WTC11 (cell line): ENCODE results near the gene AGL. TPM values are rescaled to one million over a fixed set of nuclear protein-coding genes. Genes with fewer than 3 reads are reported as not detected.

Experiments
- ATAC-seq: fragments of 200-7000 bp; cut with Tn5 transposase; 2 replicates; pipeline ENCODE4 v1.10.0; 2021; ENCODE audit warnings: mild to moderate bottlenecking, moderate library complexity
- CTCF ChIA-PET: fragments of 300-600 bp; sonication (Branson Sonifier 250); formaldehyde crosslinking; loops from one replicate; lab custom pipeline; 2021; ENCODE audit warnings: antibody characterized with exemption; lab: Charles Lee
- POLR2A ChIA-PET: fragments of 350-600 bp; sonication (Branson Sonifier 250); formaldehyde crosslinking; loops from one replicate; lab custom pipeline; 2021; ENCODE audit warnings: antibody characterized with exemption; lab: Charles Lee
- DNase-seq: peaks from one replicate; pipeline ENCODE4 v3.0.0; 2021; ENCODE audit warnings: low spot score
- H3K27ac Mint-ChIP-seq: 2 replicates; pipeline ENCODE4 v1.8.0; 2021; ENCODE audit warnings: mixed read lengths
- H3K27me3 Mint-ChIP-seq: 2 replicates; pipeline ENCODE4 v1.8.0; 2021; ENCODE audit warnings: low read depth, mild to moderate bottlenecking, moderate library complexity, mixed read lengths
- H3K36me3 Mint-ChIP-seq: 2 replicates; pipeline ENCODE4 v1.8.0; 2021; ENCODE audit warnings: mixed read lengths
- H3K4me1 Mint-ChIP-seq: 2 replicates; pipeline ENCODE4 v1.8.0; 2022; ENCODE audit warnings: mixed read lengths
- H3K4me3 Mint-ChIP-seq: 2 replicates; pipeline ENCODE4 v1.8.0; 2021; ENCODE audit warnings: mild to moderate bottlenecking, moderate library complexity, mixed read lengths
- H3K9me3 Mint-ChIP-seq: 2 replicates; pipeline ENCODE4 v1.8.0; 2021; ENCODE audit warnings: mixed read lengths
- AR ChIP-seq: fragments of 250-450 bp; sonication (Bioruptor Pico); IDR thresholded peaks from 2 replicates; pipeline ENCODE4 v1.9.0; 2021; ENCODE audit warnings: mild to moderate bottlenecking
- EMX1 ChIP-seq: fragments of 250-450 bp; sonication (Bioruptor Pico); IDR thresholded peaks from 2 replicates; pipeline ENCODE4 v1.8.0; 2021; ENCODE audit warnings: mild to moderate bottlenecking
- ETV6 ChIP-seq: sonication (generic); formaldehyde crosslinking; IDR thresholded peaks from 2 replicates; pipeline ENCODE4 v1.8.1; 2022; ENCODE audit warnings: mild to moderate bottlenecking, missing genetic modification reagents
- FOXJ3 ChIP-seq: sonication (generic); formaldehyde crosslinking; IDR thresholded peaks from 2 replicates; pipeline ENCODE4 v1.9.0; 2021; ENCODE audit warnings: missing genetic modification reagents, mild to moderate bottlenecking, borderline replicate concordance
- GABPB1 ChIP-seq: sonication (generic); formaldehyde crosslinking; IDR thresholded peaks from 2 replicates; pipeline ENCODE4 v1.8.1; 2023; ENCODE audit warnings: mild to moderate bottlenecking, missing genetic modification reagents
- HMGA2 ChIP-seq: fragments of 250-450 bp; sonication (Bioruptor Pico); IDR thresholded peaks from 2 replicates; pipeline ENCODE4 v1.4.0; 2021; ENCODE audit warnings: mild to moderate bottlenecking, moderate library complexity
- IRF1 ChIP-seq: sonication (generic); formaldehyde crosslinking; IDR thresholded peaks from 2 replicates; pipeline ENCODE4 v1.8.0; 2023; ENCODE audit warnings: missing genetic modification reagents
- JUN ChIP-seq: sonication (generic); formaldehyde crosslinking; IDR thresholded peaks from 2 replicates; pipeline ENCODE4 v1.8.0; 2023; ENCODE audit warnings: mild to moderate bottlenecking, missing genetic modification reagents
- MLX ChIP-seq: sonication (generic); formaldehyde crosslinking; IDR thresholded peaks from 2 replicates; pipeline ENCODE4 v1.8.1; 2023; ENCODE audit warnings: mild to moderate bottlenecking, missing genetic modification reagents, moderate library complexity
- MXD4 ChIP-seq: fragments of 250-450 bp; sonication (Bioruptor Pico); IDR thresholded peaks from 2 replicates; pipeline ENCODE4 v1.8.0; 2021; ENCODE audit warnings: mild to moderate bottlenecking, moderate library complexity, borderline replicate concordance
- NFATC4 ChIP-seq: fragments of 250-450 bp; sonication (Bioruptor Pico); IDR thresholded peaks from 2 replicates; pipeline ENCODE4 v1.9.0; 2021; ENCODE audit warnings: mild to moderate bottlenecking
- NR3C1 ChIP-seq: sonication (generic); formaldehyde crosslinking; conservative IDR thresholded peaks from 2 replicates; pipeline ENCODE4 v1.8.1; 2023; ENCODE audit warnings: low read depth, mild to moderate bottlenecking, missing genetic modification reagents
- OVOL2 ChIP-seq: fragments of 250-450 bp; sonication (Bioruptor Pico); IDR thresholded peaks from 2 replicates; pipeline ENCODE4 v1.9.0; 2021; ENCODE audit warnings: mild to moderate bottlenecking, borderline replicate concordance
- PRDM15 ChIP-seq: sonication (generic); formaldehyde crosslinking; IDR thresholded peaks from 2 replicates; pipeline ENCODE4 v1.8.0; 2022; ENCODE audit warnings: missing genetic modification reagents
- PRRX2 ChIP-seq: fragments of 250-450 bp; sonication (Bioruptor Pico); IDR thresholded peaks from 2 replicates; pipeline ENCODE4 v1.8.0; 2021; ENCODE audit warnings: mild to moderate bottlenecking
- ZNF281 ChIP-seq: sonication (generic); formaldehyde crosslinking; IDR thresholded peaks from 2 replicates; pipeline ENCODE4 v1.8.0; 2023; ENCODE audit warnings: mild to moderate bottlenecking, missing genetic modification reagents
- ZNF425 ChIP-seq: fragments of 250-450 bp; sonication (Bioruptor Pico); conservative IDR thresholded peaks from 2 replicates; pipeline ENCODE4 v1.9.0; 2021; ENCODE audit warnings: mild to moderate bottlenecking
- ZNF532 ChIP-seq: fragments of 250-450 bp; sonication (Bioruptor Pico); IDR thresholded peaks from 2 replicates; pipeline ENCODE4 v1.9.0; 2021; ENCODE audit warnings: mild to moderate bottlenecking, borderline replicate concordance
- total RNA-seq: library from RNA; stranded (reverse); gene quantifications from 3 replicates; pipeline ENCODE4 v1.2.3, GENCODE V29; 2021

Gene AGL
- total RNA-seq, 1 experiment from 2014 or later, result 22.5 TPM

- TF ChIP-seq ZNF425 (CRISPR knock-in tag), result no peak
- no peak for TF ChIP-seq JUN
- no peak for TF ChIP-seq ETV6 (CRISPR knock-in tag)
- TF ChIP-seq GABPB1, result no peak
- TF ChIP-seq PRRX2, result no peak
- TF ChIP-seq MLX, result no peak
- TF ChIP-seq FOXJ3 (CRISPR knock-in tag), result no peak
- TF ChIP-seq NR3C1, result no peak
- no peak for TF ChIP-seq IRF1
- TF ChIP-seq PRDM15 (CRISPR knock-in tag), result no peak
- no peak for TF ChIP-seq NFATC4 (CRISPR knock-in tag)
- TF ChIP-seq ZNF532 (CRISPR knock-in tag), result no peak
- no peak for TF ChIP-seq OVOL2 (CRISPR knock-in tag)
- Mint-ChIP-seq H3K27ac (no peak overlapping the region), H3K27me3 (no peaks in the 10 kb centered on the region), H3K4me1 (peaks cover 11% of the 10 kb centered on the region), H3K36me3 (no peaks in the 10 kb centered on the region), H3K9me3 (peaks cover 8% of the 10 kb centered on the region; the same call in 1 of the 2 replicates), H3K4me3 (no peak overlapping the region)
- ChIA-PET POLR2A (no interaction called here), CTCF (no interaction called here)
- ATAC-seq, result no peak
- DNase-seq, result no peak
Measured at GRCh38 chr1:99811075-99811474, 39.1 kb upstream of the AGL start.

GRCh38 chr1:99811747-99812146 is 38.4 kb upstream of the AGL start:
- no peak for ATAC-seq
- Mint-ChIP-seq H3K9me3 (peaks cover 8% of the 10 kb centered on the region; the same call in 1 of the 2 replicates), H3K27ac (no peak overlapping the region), H3K27me3 (no peaks in the 10 kb centered on the region), H3K4me3 (no peak overlapping the region), H3K36me3 (no peaks in the 10 kb centered on the region), H3K4me1 (peaks cover 11% of the 10 kb centered on the region)
- ChIA-PET CTCF (no interaction called here), POLR2A (no interaction called here)
- DNase-seq, result no peak
- no peak for TF ChIP-seq HMGA2 (CRISPR knock-in tag)
- TF ChIP-seq PRRX2, result no peak
- TF ChIP-seq MXD4 (CRISPR knock-in tag), result no peak
- no peak for TF ChIP-seq ZNF281 (CRISPR knock-in tag)
- TF ChIP-seq EMX1 (CRISPR knock-in tag), result no peak
- no peak for TF ChIP-seq AR (CRISPR knock-in tag)
